ENCODE measurements around the gene VSNL1.

GRCh38 chr2:17588031-17588430 is 47.5 kb downstream of the VSNL1 start:
- TF ChIP-seq, protein P1, sequence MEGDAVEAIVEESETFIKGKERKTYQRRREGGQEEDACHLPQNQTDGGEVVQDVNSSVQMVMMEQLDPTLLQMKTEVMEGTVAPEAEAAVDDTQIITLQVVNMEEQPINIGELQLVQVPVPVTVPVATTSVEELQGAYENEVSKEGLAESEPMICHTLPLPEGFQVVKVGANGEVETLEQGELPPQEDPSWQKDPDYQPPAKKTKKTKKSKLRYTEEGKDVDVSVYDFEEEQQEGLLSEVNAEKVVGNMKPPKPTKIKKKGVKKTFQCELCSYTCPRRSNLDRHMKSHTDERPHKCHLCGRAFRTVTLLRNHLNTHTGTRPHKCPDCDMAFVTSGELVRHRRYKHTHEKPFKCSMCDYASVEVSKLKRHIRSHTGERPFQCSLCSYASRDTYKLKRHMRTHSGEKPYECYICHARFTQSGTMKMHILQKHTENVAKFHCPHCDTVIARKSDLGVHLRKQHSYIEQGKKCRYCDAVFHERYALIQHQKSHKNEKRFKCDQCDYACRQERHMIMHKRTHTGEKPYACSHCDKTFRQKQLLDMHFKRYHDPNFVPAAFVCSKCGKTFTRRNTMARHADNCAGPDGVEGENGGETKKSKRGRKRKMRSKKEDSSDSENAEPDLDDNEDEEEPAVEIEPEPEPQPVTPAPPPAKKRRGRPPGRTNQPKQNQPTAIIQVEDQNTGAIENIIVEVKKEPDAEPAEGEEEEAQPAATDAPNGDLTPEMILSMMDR (conservative IDR thresholded peaks at IDR 0.05; ENCODE audit: low read depth, low read length): no peak
- TF ChIP-seq EZH2 (IDR thresholded peaks at IDR 0.05; ENCODE audit: borderline replicate concordance, low read depth, low read length, poor library complexity, severe bottlenecking): no peak
